ENCODE data around the gene DHFR. TPM values are rescaled to one million over a fixed set of nuclear protein-coding genes. Genes with fewer than 3 reads are reported as not detected.

DHFR gene
- total RNA-seq, 1 experiment from 2014 or later, result 125 TPM

GRCh38 chr5:80597500-80597899 lies 57.3 kb downstream of the DHFR start:
- CTCF ChIA-PET, result no interaction called here

GRCh38 chr5:80594810-80595209 lies 60.0 kb downstream of the DHFR start:
- no peak overlapping the region for H3K4me3 ChIP-seq (ENCODE audit: low read depth, low read length, poor library complexity, severe bottlenecking)
- no peaks in the 10 kb centered on the region for H3K9me3 ChIP-seq (ENCODE audit: low read depth, low read length, poor library complexity, severe bottlenecking)
- no peaks in the 10 kb centered on the region for H3K27me3 ChIP-seq (replicated peaks; ENCODE audit: insufficient read depth, low read depth, low read length, poor library complexity)
- H3K36me3 ChIP-seq (ENCODE audit: insufficient read depth, low read length, poor library complexity, severe bottlenecking), result no peaks in the 10 kb centered on the region
- ChIA-PET CTCF (no interaction called here), POLR2A (ENCODE audit: low non-redundant PET) (no interaction called here)
- H3K27ac ChIP-seq (ENCODE audit: low read depth, low read length, poor library complexity, severe bottlenecking), result no peak overlapping the region
- intact Hi-C loops (cut with micrococcal nuclease; ENCODE audit: unreplicated experiment), result no loop called here
- TF ChIP-seq CTCF (conservative IDR thresholded peaks at IDR 0.05; ENCODE audit: low read depth, low read length) (no peak), EZH2 (IDR thresholded peaks at IDR 0.05; ENCODE audit: borderline replicate concordance, low read depth, low read length, poor library complexity, severe bottlenecking) (no peak)
- no peak for DNase-seq (ENCODE audit: low spot score)
- no peaks in the 10 kb centered on the region for H3K4me1 ChIP-seq (ENCODE audit: insufficient read depth, low read length, poor library complexity, severe bottlenecking)
- no TSS peak for BruUV-seq (replicated peaks)

More at GRCh38 chr5:80597500-80597899, 57.3 kb downstream of the DHFR start:
- POLR2A ChIA-PET (ENCODE audit: low non-redundant PET), result no interaction called here
- DNase-seq (ENCODE audit: low spot score), result no peak
- no peaks in the 10 kb centered on the region for H3K4me1 ChIP-seq (ENCODE audit: insufficient read depth, low read length, poor library complexity, severe bottlenecking)
- intact Hi-C loops (cut with micrococcal nuclease; ENCODE audit: unreplicated experiment), result no loop called here
- no peak overlapping the region for H3K27ac ChIP-seq (ENCODE audit: low read depth, low read length, poor library complexity, severe bottlenecking)
- H3K36me3 ChIP-seq (ENCODE audit: insufficient read depth, low read length, poor library complexity, severe bottlenecking), result no peaks in the 10 kb centered on the region
- no peak overlapping the region for H3K4me3 ChIP-seq (ENCODE audit: low read depth, low read length, poor library complexity, severe bottlenecking)
- H3K27me3 ChIP-seq (replicated peaks; ENCODE audit: insufficient read depth, low read depth, low read length, poor library complexity), result no peaks in the 10 kb centered on the region
- TF ChIP-seq CTCF (conservative IDR thresholded peaks at IDR 0.05; ENCODE audit: low read depth, low read length), result no peak
- no peak for TF ChIP-seq EZH2 (IDR thresholded peaks at IDR 0.05; ENCODE audit: borderline replicate concordance, low read depth, low read length, poor library complexity, severe bottlenecking)
- no TSS peak for BruUV-seq (replicated peaks)
- no peaks in the 10 kb centered on the region for H3K9me3 ChIP-seq (ENCODE audit: low read depth, low read length, poor library complexity, severe bottlenecking)

- intact Hi-C loops (cut with micrococcal nuclease; ENCODE audit: unreplicated experiment), result no loop called here
- ChIA-PET CTCF (no interaction called here), POLR2A (ENCODE audit: low non-redundant PET) (no interaction called here)
- no peak for TF ChIP-seq CTCF (conservative IDR thresholded peaks at IDR 0.05; ENCODE audit: low read depth, low read length)
- TF ChIP-seq EZH2 (IDR thresholded peaks at IDR 0.05; ENCODE audit: borderline replicate concordance, low read depth, low read length, poor library complexity, severe bottlenecking), result no peak
- Histone ChIP-seq H3K4me1 (ENCODE audit: insufficient read depth, low read length, poor library complexity, severe bottlenecking) (no peaks in the 10 kb centered on the region), H3K27me3 (replicated peaks; ENCODE audit: insufficient read depth, low read depth, low read length, poor library complexity) (no peaks in the 10 kb centered on the region), H3K9me3 (ENCODE audit: low read depth, low read length, poor library complexity, severe bottlenecking) (no peaks in the 10 kb centered on the region), H3K36me3 (ENCODE audit: insufficient read depth, low read length, poor library complexity, severe bottlenecking) (no peaks in the 10 kb centered on the region), H3K27ac (ENCODE audit: low read depth, low read length, poor library complexity, severe bottlenecking) (no peak overlapping the region), H3K4me3 (ENCODE audit: low read depth, low read length, poor library complexity, severe bottlenecking) (no peak overlapping the region)
- no TSS peak for BruUV-seq (replicated peaks)
- DNase-seq (ENCODE audit: low spot score), result no peak
Observed at GRCh38 chr5:80592761-80593160, 62.0 kb downstream of the DHFR start.

Measured in A673 (cell line).